H1 (cell line): ENCODE results near the gene PRUNE1. TPM values are rescaled to one million over a fixed set of nuclear protein-coding genes. Genes with fewer than 3 reads are reported as not detected.
A peak's percentile ranks its signal among the peaks of the same experiment; 100 is the strongest.

ENCODE experiments used
- CTCF ChIA-PET: fragments of 300-600 bp; sonication (Branson Sonifier 250); formaldehyde crosslinking; loops from one replicate; lab custom pipeline; 2021; ENCODE audit not compliant: partially characterized antibody; lab: Charles Lee
- POLR2A ChIA-PET: fragments of 300-600 bp; sonication (Branson Sonifier 250); formaldehyde crosslinking; loops from one replicate; lab custom pipeline; 2021; ENCODE audit warnings: inconsistent platforms; ENCODE audit not compliant: partially characterized antibody; lab: Charles Lee
- DNase-seq, 2 experiments: peaks; one replicate each; pipeline versions ENCODE4 v3.0.0 to v3.0.0-alpha.2; 2010 to 2022; ENCODE audit warnings: low spot score in 2 of 2, low read depth in 1 of 2, mixed read lengths in 1 of 2
- FAIRE-seq: peaks from 2 replicates; lab custom pipeline; 2011; peaks lifted over from hg19 to GRCh38; lab: Jason Lieb, UNC
- H2AFZ ChIP-seq: 2 replicates; pipeline ENCODE4 v1.8.1; 2012; ENCODE audit warnings: low read length, inconsistent platforms
- H2AK5ac ChIP-seq: 2 replicates; pipeline ENCODE4 v1.6.1; 2013; ENCODE audit warnings: low read depth, low read length
- H2BK120ac ChIP-seq: replicated peaks from 2 replicates; pipeline ENCODE3; 2013; ENCODE audit warnings: low read depth, low read length, inconsistent platforms
- H2BK12ac ChIP-seq: 2 replicates; pipeline ENCODE4 v1.6.1; 2013; ENCODE audit warnings: low read depth, low read length
- H2BK15ac ChIP-seq: 2 replicates; pipeline ENCODE4 v1.6.1; 2013; ENCODE audit warnings: low read length
- H2BK20ac ChIP-seq: 2 replicates; pipeline ENCODE4 v1.6.1; 2013; ENCODE audit warnings: low read length
- H2BK5ac ChIP-seq: 2 replicates; pipeline ENCODE4 v1.6.1; 2013; ENCODE audit warnings: low read depth, low read length
- H3K14ac ChIP-seq: 2 replicates; pipeline ENCODE4 v1.6.1; 2013; ENCODE audit warnings: inconsistent platforms; ENCODE audit not compliant: insufficient read length
- H3K18ac ChIP-seq: 2 replicates; pipeline ENCODE4 v1.6.1; 2013; ENCODE audit warnings: low read length; ENCODE audit errors: extremely low read depth
- H3K23ac ChIP-seq: 2 replicates; pipeline ENCODE4 v1.6.1; 2013; ENCODE audit warnings: inconsistent platforms; ENCODE audit not compliant: insufficient read length
- H3K23me2 ChIP-seq: 2 replicates; pipeline ENCODE4 v1.6.1; 2013; ENCODE audit warnings: low read depth, low read length
- H3K27ac ChIP-seq: 2 replicates; pipeline ENCODE4 v1.6.1; 2011; ENCODE audit warnings: low read depth, low read length, inconsistent platforms
- H3K27me3 ChIP-seq, 4 experiments: replicated peaks in 1 of 4; 1 replicate in 1 of 4; 2 replicates in 3 of 4; pipeline versions ENCODE4 v1.6.1 to v1.8.1; 2011 to 2013; ENCODE audit warnings: low read length in 3 of 4, mild to moderate bottlenecking in 3 of 4, inconsistent platforms in 2 of 4, mixed read lengths in 2 of 4, moderate library complexity in 1 of 4; ENCODE audit not compliant: control insufficient read depth in 3 of 4, insufficient read depth in 3 of 4; ENCODE audit errors: extremely low read depth in 1 of 4
- H3K36me3 ChIP-seq, 4 experiments: 2 replicates each; pipeline versions ENCODE4 v1.6.1 to v1.8.1; 2011 to 2013; ENCODE audit warnings: mild to moderate bottlenecking in 4 of 4, low read length in 3 of 4, moderate library complexity in 2 of 4, control low read depth in 1 of 4, inconsistent platforms in 1 of 4; ENCODE audit not compliant: insufficient read depth in 4 of 4, control insufficient read depth in 2 of 4
- H3K4ac ChIP-seq: replicated peaks from 2 replicates; pipeline ENCODE3; 2013; ENCODE audit warnings: low read length, low read depth, mixed read lengths, inconsistent platforms; ENCODE audit not compliant: insufficient read length
- H3K4me1 ChIP-seq, 4 experiments: replicated peaks in 1 of 4; 1 replicate in 1 of 4; 2 replicates in 3 of 4; pipeline versions ENCODE4 v1.6.1 to v1.8.1; 2011 to 2013; ENCODE audit warnings: low read length in 3 of 4, inconsistent platforms in 2 of 4, mixed read lengths in 1 of 4; ENCODE audit not compliant: insufficient read depth in 4 of 4, control insufficient read depth in 3 of 4
- H3K4me2 ChIP-seq, 2 experiments: 2 replicates each; pipeline versions ENCODE4 v1.6.1 to v1.8.1; 2011 to 2013; ENCODE audit warnings: low read depth in 2 of 2, low read length in 2 of 2, control low read depth in 1 of 2, inconsistent platforms in 1 of 2, mild to moderate bottlenecking in 1 of 2; ENCODE audit not compliant: insufficient read depth in 1 of 2
- H3K4me3 ChIP-seq, 4 experiments: fragments of 200-600, 300-600 bp in 1 of 4; sonication (generic), shearing (Covaris generic), sonication (Bioruptor Twin) in 1 of 4; 2 replicates each; pipeline versions ENCODE4 v1.5.1 to v1.8.1; 2011 to 2016; ENCODE audit warnings: low read length in 4 of 4, low read depth in 3 of 4, control low read depth in 2 of 4, inconsistent platforms in 2 of 4, mild to moderate bottlenecking in 2 of 4, mixed read lengths in 1 of 4, moderate library complexity in 1 of 4; ENCODE audit not compliant: insufficient read depth in 2 of 4; ENCODE audit errors: extremely low read depth in 1 of 4
- H3K56ac ChIP-seq: replicated peaks from 2 replicates; pipeline ENCODE3; 2013; ENCODE audit warnings: low read depth, mild to moderate bottlenecking, mixed read lengths, low read length, inconsistent platforms; ENCODE audit not compliant: insufficient read length
- H3K79me1 ChIP-seq: 2 replicates; pipeline ENCODE4 v1.6.1; 2013; ENCODE audit warnings: low read depth, low read length, control low read depth
- H3K79me2 ChIP-seq, 2 experiments: 2 replicates each; pipeline versions ENCODE4 v1.6.1 to v1.8.1; 2012 to 2013; ENCODE audit warnings: low read length in 2 of 2, mild to moderate bottlenecking in 2 of 2, inconsistent platforms in 1 of 2; ENCODE audit not compliant: insufficient read depth in 2 of 2, control insufficient read depth in 1 of 2
- H3K9ac ChIP-seq, 4 experiments: replicated peaks in 1 of 4; 1 replicate in 1 of 4; 2 replicates in 3 of 4; pipeline versions ENCODE4 v1.6.1 to v1.8.1; 2011 to 2013; ENCODE audit warnings: low read depth in 3 of 4, low read length in 3 of 4, control low read depth in 2 of 4, mild to moderate bottlenecking in 2 of 4, moderate library complexity in 2 of 4, inconsistent platforms in 1 of 4; ENCODE audit errors: extremely low read depth in 1 of 4
- H3K9me3 ChIP-seq, 2 experiments: 2 replicates each; pipeline versions ENCODE4 v1.6.1 to v1.8.1; 2012 to 2013; ENCODE audit warnings: mild to moderate bottlenecking in 2 of 2, moderate library complexity in 2 of 2, control low read depth in 1 of 2, inconsistent platforms in 1 of 2, low read depth in 1 of 2, low read length in 1 of 2, mixed read lengths in 1 of 2; ENCODE audit not compliant: insufficient read depth in 2 of 2
- H4K20me1 ChIP-seq, 2 experiments: replicated peaks in 1 of 2; 2 replicates each; pipeline versions ENCODE3 to v1.8.1; 2011 to 2013; ENCODE audit warnings: inconsistent platforms in 2 of 2, low read length in 2 of 2, mild to moderate bottlenecking in 1 of 2; ENCODE audit not compliant: insufficient read depth in 2 of 2, control insufficient read depth in 1 of 2
- H4K5ac ChIP-seq: 2 replicates; pipeline ENCODE4 v1.6.1; 2013; ENCODE audit warnings: low read length, low read depth, mixed read lengths, inconsistent platforms; ENCODE audit not compliant: insufficient read length
- H4K8ac ChIP-seq: 2 replicates; pipeline ENCODE4 v1.8.0; 2013; ENCODE audit warnings: mild to moderate bottlenecking, moderate library complexity, low read length, inconsistent platforms; ENCODE audit not compliant: insufficient read depth; ENCODE audit errors: extremely low read depth
- H4K91ac ChIP-seq: replicated peaks from 2 replicates; pipeline ENCODE3; 2013; ENCODE audit warnings: low read length, mixed read lengths, inconsistent platforms; ENCODE audit not compliant: insufficient read length
- CTBP2 ChIP-seq: IDR thresholded peaks from 2 replicates; pipeline ENCODE4 v1.7.0; 2011; ENCODE audit warnings: borderline replicate concordance, mild to moderate bottlenecking, moderate library complexity, mixed read lengths, low read length; ENCODE audit not compliant: insufficient read depth, insufficient read length
- POLR2A ChIP-seq, 2 experiments: IDR thresholded peaks; 1 replicate in 1 of 2; 2 replicates in 1 of 2; pipeline ENCODE4 v1.6.1; 2011; ENCODE audit warnings: low read depth in 2 of 2, low read length in 2 of 2, mild to moderate bottlenecking in 2 of 2; ENCODE audit errors: control extremely low read depth in 1 of 2
- POLR2AphosphoS5 ChIP-seq: IDR thresholded peaks from 2 replicates; pipeline ENCODE4 v1.6.1; 2011; ENCODE audit warnings: low read depth, low read length
- RBBP5 ChIP-seq: IDR thresholded peaks from 2 replicates; pipeline ENCODE4 v1.7.1; 2012; ENCODE audit warnings: low read depth, mild to moderate bottlenecking, inconsistent platforms, low read length, moderate library complexity, borderline replicate concordance
- SAP30 ChIP-seq: fragments of 300-600 bp; sonication (generic); IDR thresholded peaks from 2 replicates; pipeline ENCODE4 v1.7.1; 2012; ENCODE audit warnings: low read length, moderate library complexity, mild to moderate bottlenecking, inconsistent platforms; ENCODE audit not compliant: insufficient read depth, insufficient replicate concordance
- SP1 ChIP-seq: IDR thresholded peaks from 2 replicates; pipeline ENCODE4 v1.6.1; 2011; ENCODE audit warnings: low read depth, low read length
- YY1 ChIP-seq: IDR thresholded peaks from 2 replicates; pipeline ENCODE4 v1.6.1; 2011; ENCODE audit warnings: low read depth, mild to moderate bottlenecking, low read length
- WGBS, 2 experiments: shearing (Covaris generic) in 1 of 2; methylation state at CpG; one replicate each; pipeline versions ENCODE4 v1.1.6 to v1.1.7; 2013 to 2015; ENCODE audit warnings: low lambda C conversion rate in 2 of 2, mixed read lengths in 2 of 2, inconsistent platforms in 1 of 2, low coverage in 1 of 2, missing lambda C conversion rate in 1 of 2; ENCODE audit not compliant: insufficient replicate concordance in 2 of 2, insufficient coverage in 1 of 2, insufficient read length in 1 of 2; ENCODE audit errors: extremely low coverage in 1 of 2, missing lambda C conversion rate in 1 of 2; 5-methylcytosine and 5-hydroxymethylcytosine counted together
- polyA plus RNA-seq, 7 experiments: library from polyadenylated mRNA; depleted of rRNA in 3 of 7; stranded (reverse) in 5 of 7; unstranded in 2 of 7; fragments of >200 nt in 5 of 7; fragments of 200-250 nt in 2 of 7; gene quantifications; 1 replicate in 5 of 7; 2 replicates in 1 of 7; 4 replicates in 1 of 7; pipeline versions ENCODE4 v1.2.1 to v1.2.3, GENCODE V29; 2011 to 2013; ENCODE audit warnings: missing spikeins in 2 of 7, mixed read lengths in 2 of 7
- total RNA-seq: library from RNA; stranded (reverse); fragmentation: NEBNext Ultra II Directional; extraction: Animal tissue kit (Norgen Biotek cat#: 25700); gene quantifications from 2 replicates; pipeline ENCODE4 v1.2.1, GENCODE V29; 2021

PRUNE1 gene
- total and polyA plus RNA-seq, 2 of the 8 experiments (the other 6 are each of a cell fraction or from before 2014, with no cell fraction given): 32.8 to 54.2 TPM

- H2BK12ac ChIP-seq: no peak overlapping the region; the same call in 1 of the 2 replicates
- TF ChIP-seq YY1: no peak
- peak; percentile 82; the same call in 1 of the 2 replicates for TF ChIP-seq RBBP5
- peak; percentile 14; the same call in 1 of the 2 replicates for TF ChIP-seq SP1
- TF ChIP-seq CTBP2: no peak
- TF ChIP-seq POLR2A (IDR thresholded peaks at IDR 0.05; ENCODE audit: control extremely low read depth in 1 of 2, low read depth in 2 of 2, low read length in 2 of 2): peak in 1 of 2 experiments; percentile 15; a peak in 1 of 3 replicates
- peak; percentile 52 for TF ChIP-seq SAP30
- no peak for TF ChIP-seq POLR2AphosphoS5
- peak overlapping the region in 3 of 4 experiments; percentile 25 to 84 (median 81); a peak in 6 of 7 replicates for H3K9ac ChIP-seq
- H3K4me2 ChIP-seq: peak overlapping the region; percentile 81 to 96
- H3K4ac ChIP-seq: peak overlapping the region; percentile 28
- H3K14ac ChIP-seq: no peak overlapping the region
- no peaks in the 10 kb centered on the region for H3K9me3 ChIP-seq
- no peaks in the 10 kb centered on the region for H3K27me3 ChIP-seq
- no peak overlapping the region for H4K8ac ChIP-seq
- ChIA-PET POLR2A (interaction anchor here (0.8 to 9.1 kb wide), 10 partner anchors 10 to 131 kb away, joined by 3 to 107 read pairs (median 4); partner anchors contain the start of genes C1orf56, GABPB2, MINDY1 and VPS72), CTCF (interaction anchor here (0.6 to 7.3 kb wide), 12 partner anchors 12 to 748 kb away, joined by 3 to 95 read pairs (median 6); partner anchors contain the start of genes C1orf56, GABPB2 and MINDY1)
- peak overlapping the region; percentile 80 to 97 (median 89) for H3K4me3 ChIP-seq
- H4K20me1 ChIP-seq: peaks cover 0 to 8% of the 10 kb centered on the region in 2 experiments
- H2BK120ac ChIP-seq: no peak overlapping the region
- H3K79me1 ChIP-seq: peaks cover 12% of the 10 kb centered on the region
- peak overlapping the region; percentile 53 for H4K5ac ChIP-seq
- H2BK20ac ChIP-seq: no peak overlapping the region
- DNase-seq (peak in 1 of 2 experiments; percentile 61), FAIRE-seq (no peak)
- peak overlapping the region; percentile 90 for H3K56ac ChIP-seq
- no peak overlapping the region for H3K23ac ChIP-seq
- H2BK5ac ChIP-seq: peak overlapping the region; percentile 90
- peak overlapping the region; percentile 97; the same call in 1 of the 2 replicates for H3K18ac ChIP-seq
- H3K79me2 ChIP-seq: peaks cover 7 to 62% of the 10 kb centered on the region in 2 experiments
- peaks cover 15 to 30% (median 25%) of the 10 kb centered on the region in 4 experiments for H3K36me3 ChIP-seq
- H2BK15ac ChIP-seq: no peak overlapping the region; the same call in 1 of the 2 replicates
- H2AFZ ChIP-seq: no peak overlapping the region
- H3K23me2 ChIP-seq: peaks cover 13% of the 10 kb centered on the region; the same call in 1 of the 2 replicates
- no peak overlapping the region for H2AK5ac ChIP-seq
- H3K27ac ChIP-seq: peak overlapping the region; percentile 63
- peaks cover 4 to 14% (median 6%) of the 10 kb centered on the region in 4 experiments; a peak in 6 of 7 replicates for H3K4me1 ChIP-seq
- H4K91ac ChIP-seq: peak overlapping the region; percentile 49
- 1% methylated on average over 10 of the region's 10 CpGs; no CpG with 5 or more reads in 1 of the 2 experiments for WGBS, 2 experiments
Observed at GRCh38 chr1:151058692-151059091, 50.4 kb downstream of the PRUNE1 start.
